ENCODE measurements around the gene ELMOD1. TPM values are rescaled to one million over a fixed set of nuclear protein-coding genes. Genes with fewer than 3 reads are reported as not detected.

ELMOD1 gene
- total and polyA plus RNA-seq, 10 of the 15 experiments (the other 5 are each of a cell fraction or from before 2014, with no cell fraction given): not detected

GRCh38 chr11:107577346-107577711 is 13.6 kb upstream of the ELMOD1 start:
- Histone ChIP-seq H3K27ac (ENCODE audit: control insufficient read depth, insufficient read depth) (no peak overlapping the region), H3K79me2 (ENCODE audit: control insufficient read depth, insufficient read depth, low read length) (no peaks in the 10 kb centered on the region), H3K36me3 (ENCODE audit: control insufficient read depth in 2 of 2, insufficient read depth in 2 of 2, low read length in 1 of 2) (no peaks in the 10 kb centered on the region), H3K4me2 (ENCODE audit: control insufficient read depth, insufficient read depth) (no peak overlapping the region), H3K9ac (ENCODE audit: control insufficient read depth, insufficient read depth, low read length) (no peak overlapping the region), H2AFZ (ENCODE audit: control insufficient read depth, low read depth, low read length) (no peak overlapping the region), H3K4me1 (ENCODE audit: control insufficient read depth, insufficient read depth, low read length) (no peaks in the 10 kb centered on the region), H3K27me3 (replicated peaks in 1 of 2; ENCODE audit: control insufficient read depth in 2 of 2, insufficient read depth in 2 of 2, low read length in 1 of 2) (no peaks in the 10 kb centered on the region), H3K9me3 (replicated peaks; ENCODE audit: control insufficient read depth, insufficient read depth, low read length) (no peaks in the 10 kb centered on the region), H3K4me3 (no peak overlapping the region), H4K20me1 (ENCODE audit: control insufficient read depth, insufficient read depth) (no peaks in the 10 kb centered on the region)
- no peak for TF ChIP-seq ZNF217 (IDR thresholded peaks at IDR 0.05)
- no peak for TF ChIP-seq ETV6 (conservative IDR thresholded peaks at IDR 0.05 in 1 of 2, IDR thresholded peaks at IDR 0.05 in 1 of 2; ENCODE audit: borderline replicate concordance in 1 of 2, low read depth in 1 of 2)
- TF ChIP-seq ZBTB4 (CRISPR knock-in tag; IDR thresholded peaks at IDR 0.05): no peak
- no peak for TF ChIP-seq MTA3 (IDR thresholded peaks at IDR 0.05; ENCODE audit: borderline replicate concordance, low read length)
- no peak for TF ChIP-seq EGR1 (IDR thresholded peaks at IDR 0.05; ENCODE audit: borderline replicate concordance in 1 of 2, low read depth in 2 of 2, low read length in 2 of 2)
- no peak for TF ChIP-seq SP1 (IDR thresholded peaks at IDR 0.05; ENCODE audit: low read depth, low read length)
- no peak for TF ChIP-seq NRF1 (conservative IDR thresholded peaks at IDR 0.05; ENCODE audit: low read depth, low read length)
- no peak for TF ChIP-seq BCL3 (IDR thresholded peaks at IDR 0.05; ENCODE audit: borderline replicate concordance, insufficient read depth, low read depth, low read length, poor library complexity, severe bottlenecking)
- TF ChIP-seq MEF2B (IDR thresholded peaks at IDR 0.05; ENCODE audit: partially characterized antibody, poor library complexity, severe bottlenecking): no peak
- no peak for TF ChIP-seq RB1 (IDR thresholded peaks at IDR 0.05; ENCODE audit: borderline replicate concordance)
- no peak for TF ChIP-seq ATF7 (IDR thresholded peaks at IDR 0.05; ENCODE audit: low read depth)
- no peak for TF ChIP-seq ELK1 (IDR thresholded peaks at IDR 0.05; ENCODE audit: low read depth, low read length)
- no peak for TF ChIP-seq HSF1 (IDR thresholded peaks at IDR 0.05; ENCODE audit: low read depth, low read length)
- 69% methylated on average over 6 of the region's 6 CpGs for WGBS (ENCODE audit: insufficient coverage, insufficient replicate concordance, low lambda C conversion rate, missing lambda C conversion rate)
- CTCF ChIA-PET: interaction anchor here (0.7 to 21.8 kb wide), 7 partner anchors 10 to 163 kb away, joined by 3 to 536 read pairs (median 12); partner anchors contain the start of gene ALKBH8
- SMC1A ChIA-PET (ENCODE audit: uncharacterized antibody, unreplicated experiment): interaction anchor here (0.7 to 5.6 kb wide), 7 partner anchors 10 to 194 kb away, joined by 3 to 78 read pairs (median 8); no protein-coding TSS in a partner anchor
- FAIRE-seq: no peak
- POLR2A ChIA-PET: no interaction called here
- intact Hi-C loops (cut with micrococcal nuclease; ENCODE audit: unreplicated experiment) (loop anchor here (5.0 kb wide), 1 partner anchor 190 kb away; no protein-coding TSS in a partner anchor), in situ Hi-C loops (cut with MboI) (loop anchor here (5.0 to 10.0 kb wide), 2 partner anchors 105 to 317 kb away; no protein-coding TSS in a partner anchor)
- ATAC-seq: no peak
- RAD21 ChIA-PET (ENCODE audit: unreplicated experiment): interaction anchor here (2.9 kb wide), 1 partner anchor 111 kb away, joined by 23 read pairs; no protein-coding TSS in a partner anchor
- no TSS peak for BruUV-seq (replicated peaks)
- DNase-seq (ENCODE audit: low read depth, low spot score): no peak

Data from GM12878 (cell line).